Pancreas (tissue), 10 donors: ENCODE data around the gene GPATCH4. TPM values are rescaled to one million over a fixed set of nuclear protein-coding genes. Genes with fewer than 3 reads are reported as not detected.

Source experiments
- ATAC-seq, 4 donors: fragments of 200-7000 bp; cut with Tn5 transposase; one replicate each; pipeline versions ENCODE4 v1.8.0 to v1.9.1; 2020; ENCODE audit warnings: mild to moderate bottlenecking in 4 of 4, moderate library complexity in 4 of 4
- DNase-seq, 6 donors: peaks; one replicate each; pipeline ENCODE4 v3.0.0-alpha.2; 2020
- FAIRE-seq: peaks from 2 replicates; lab custom pipeline; 2012; peaks lifted over from hg19 to GRCh38; lab: Jason Lieb, UNC
- H3K27ac ChIP-seq, 4 donors: fragments of 200-600 bp; sonication (generic); 1 replicate in 3 of 4; 2 replicates in 1 of 4; pipeline versions ENCODE4 v1.5.0 to v1.8.0; 2020
- H3K27me3 ChIP-seq, 4 donors: fragments of 200-600 bp; one replicate each; pipeline ENCODE4 v1.8.0; 2021
- H3K36me3 ChIP-seq, 3 donors: fragments of 200-600 bp; sonication (generic) in 1 of 3; one replicate each; pipeline versions ENCODE4 v1.5.0 to v1.8.0; 2020 to 2021
- H3K4me1 ChIP-seq, 3 donors: fragments of 200-600 bp; one replicate each; pipeline ENCODE4 v1.8.0; 2021
- H3K4me3 ChIP-seq, 4 donors: fragments of 200-600 bp; sonication (generic) in 2 of 4; one replicate each; pipeline versions ENCODE4 v1.5.0 to v1.8.0; 2020 to 2021
- H3K9me3 ChIP-seq, 4 donors: fragments of 200-600 bp; one replicate each; pipeline ENCODE4 v1.8.0; 2021
- CTCF ChIP-seq, 4 donors: fragments of 200-600 bp; sonication (generic) in 3 of 4; IDR thresholded peaks; one replicate each; pipeline versions ENCODE4 v1.5.0 to v1.8.0; 2021; ENCODE audit warnings: antibody characterized with exemption in 4 of 4
- WGBS, 2 donors: extraction: QIAGEN DNeasy Blood & Tissue Kit; methylation state at CpG; one replicate each; pipeline ENCODE4 v1.1.7; 2013; 5-methylcytosine and 5-hydroxymethylcytosine counted together
- intact Hi-C, 3 donors: fragments of 100-400 bp; cut with DNase I; formaldehyde crosslinking; loops; one replicate each; pipeline versions ENCODE4 v1.11.1 to v1.14.2; 2022
- polyA plus RNA-seq, 2 donors: library from polyadenylated mRNA; stranded (reverse); fragments of 200-250 nt; gene quantifications; one replicate each; pipeline ENCODE4 v1.2.3, GENCODE V29; 2013
- total RNA-seq, 6 donors: library from RNA; stranded (reverse); fragmentation: NEBNext Ultra II Directional in 4 of 6; extraction: Animal tissue kit (Norgen Biotek cat#: 25700) in 4 of 6; gene quantifications; one replicate each; pipeline versions ENCODE4 v1.2.1 to v1.2.4, GENCODE V29; 2021 to 2023
- donor health status: healthy with polysubstance abuse.
- donor health status: DM: no; HTN: no; CAD: no; lungs with moderate emphysema.
- donor health status: DM: no; HTN: no; CAD: no.
- donor health status: control.
- donor health status: control.
- donor health status: Bipolar disorder and iron deficiency.
- donor health status: DM: yes; HTN: yes; CAD: no.
- donor health status: DM: no; HTN: no; CAD: no.
- donor health status: DM: no; HTN: no; CAD: no.
- donor health status: DM: yes; HTN: yes; CAD: no.

Gene GPATCH4
- total and polyA plus RNA-seq, 8 donors, result 6.4 to 16.9 (median 13.2) TPM

GRCh38 chr1:156594190-156594589 lies 7.1 kb downstream of the GPATCH4 start:
- Histone ChIP-seq H3K27ac (no peak overlapping the region), H3K9me3 (no peaks in the 10 kb centered on the region), H3K4me1 (peaks cover 0 to 8% (median 4%) of the 10 kb centered on the region in 3 donors), H3K36me3 (peaks cover 0 to 13% (median 0%) of the 10 kb centered on the region in 3 donors), H3K27me3 (no peaks in the 10 kb centered on the region), H3K4me3 (no peak overlapping the region)
- no peak for ATAC-seq
- no peak for FAIRE-seq
- no peak for TF ChIP-seq CTCF (IDR thresholded peaks at IDR 0.05)
- DNase-seq, result no peak
- 73 to 74% methylated on average over 3 of the region's 3 CpGs for WGBS, 2 donors
- intact Hi-C loops, result no loop called here

DNA sequence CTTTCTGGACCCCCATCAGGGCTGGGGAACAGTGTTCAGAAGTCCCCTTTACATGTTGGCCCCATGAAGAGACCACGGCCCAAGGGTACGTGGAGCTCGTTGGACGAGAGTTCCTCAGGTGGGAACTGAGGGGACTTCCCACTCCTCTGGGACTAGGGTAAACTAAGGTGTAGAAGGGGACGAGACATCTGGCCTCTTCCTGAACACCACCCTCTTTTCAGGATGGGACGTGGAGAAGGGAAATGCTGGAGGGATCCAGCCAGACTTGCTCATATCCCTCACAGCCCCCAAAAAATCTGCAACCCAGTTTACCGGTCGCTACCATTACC lies 7.7 kb downstream of the GPATCH4 start:
- TF ChIP-seq CTCF (IDR thresholded peaks at IDR 0.05), result no peak
- no peak for FAIRE-seq
- Histone ChIP-seq H3K27ac (no peak overlapping the region), H3K27me3 (no peaks in the 10 kb centered on the region), H3K9me3 (no peaks in the 10 kb centered on the region), H3K36me3 (peaks cover 0 to 13% (median 0%) of the 10 kb centered on the region in 3 donors), H3K4me1 (peaks cover 0 to 8% (median 4%) of the 10 kb centered on the region in 3 donors), H3K4me3 (no peak overlapping the region)
- intact Hi-C loops, result no loop called here
- 85 to 87% methylated on average over 8 of the region's 8 CpGs for WGBS, 2 donors
- no peak for ATAC-seq
- DNase-seq, result peak in 1 of 6 donors; percentile 23

GRCh38 chr1:156592910-156593660 lies 8.2 kb downstream of the GPATCH4 start:
- FAIRE-seq (no peak), ATAC-seq (no peak), DNase-seq (peak in 1 of 6 donors; percentile 20)
- Histone ChIP-seq H3K27ac (no peak overlapping the region), H3K36me3 (peaks cover 0 to 13% (median 0%) of the 10 kb centered on the region in 3 donors), H3K9me3 (no peaks in the 10 kb centered on the region), H3K27me3 (no peaks in the 10 kb centered on the region), H3K4me3 (peak overlapping the region in 1 of 4 donors; percentile 92), H3K4me1 (peaks cover 0 to 8% (median 4%) of the 10 kb centered on the region in 3 donors)
- 77 to 78% methylated on average over 8 of the region's 8 CpGs for WGBS, 2 donors
- no peak for TF ChIP-seq CTCF (IDR thresholded peaks at IDR 0.05)
- intact Hi-C loops, result no loop called here

- intact Hi-C loops, result no loop called here
- no peaks in the 10 kb centered on the region for H3K27me3 ChIP-seq
- 47 to 51% methylated on average over 16 of the region's 16 CpGs for WGBS, 2 donors
Measured at GRCh38 chr1:156592158-156592909, 8.9 kb downstream of the GPATCH4 start.

More at GRCh38 chr1:156592158-156592909, 8.9 kb downstream of the GPATCH4 start:
- DNase-seq, result no peak
- ATAC-seq, result peak in 1 of 4 donors; percentile 2
- Histone ChIP-seq H3K4me3 (peak overlapping the region; percentile 69 to 92 (median 74)), H3K36me3 (peaks cover 0 to 13% (median 0%) of the 10 kb centered on the region in 3 donors), H3K4me1 (peaks cover 0 to 8% (median 4%) of the 10 kb centered on the region in 3 donors), H3K27ac (peak overlapping the region; percentile 47 to 76 (median 55)), H3K9me3 (no peaks in the 10 kb centered on the region)
- no peak for TF ChIP-seq CTCF (IDR thresholded peaks at IDR 0.05)
- no peak for FAIRE-seq
